Tibial artery (tissue), 4 donors: ENCODE results near the gene DYNC2I2.

ENCODE experiments used
- DNase-seq, 2 donors: peaks; one replicate each; pipeline ENCODE4 v3.0.0-alpha.2; 2019
- H3K27ac ChIP-seq, 2 donors: fragments of 200-600 bp; sonication (generic) in 1 of 2; 1 replicate in 1 of 2; 2 replicates in 1 of 2; pipeline ENCODE4 v1.5.1; 2018 to 2019; ENCODE audit warnings: mild to moderate bottlenecking in 1 of 2
- H3K27me3 ChIP-seq, 2 donors: fragments of 200-600 bp; sonication (generic) in 1 of 2; one replicate each; pipeline versions ENCODE4 v1.5.1 to v1.6.0; 2016 to 2019
- H3K36me3 ChIP-seq, 3 donors: fragments of 200-600 bp; sonication (generic) in 2 of 3; one replicate each; pipeline ENCODE4 v1.5.1; 2016 to 2019; ENCODE audit warnings: mild to moderate bottlenecking in 2 of 3
- H3K4me1 ChIP-seq, 4 donors: fragments of 200-600 bp; sonication (generic) in 2 of 4; 1 replicate in 3 of 4; 2 replicates in 1 of 4; pipeline ENCODE4 v1.5.1; 2016 to 2019
- H3K4me3 ChIP-seq, 2 donors: fragments of 200-600 bp; sonication (generic) in 1 of 2; 1 replicate in 1 of 2; 2 replicates in 1 of 2; pipeline ENCODE4 v1.5.1; 2018 to 2019; ENCODE audit warnings: mild to moderate bottlenecking in 2 of 2
- H3K9me3 ChIP-seq, 3 donors: fragments of 200-600 bp; sonication (generic) in 1 of 3; one replicate each; pipeline ENCODE4 v1.5.1; 2016 to 2019
- intact Hi-C: fragments of 100-400 bp; cut with DNase I; formaldehyde crosslinking; loops from one replicate; pipeline ENCODE4 v1.15.0; 2023; ENCODE audit warnings: low total_unique reads
- TF ChIP-seq, protein P1 (sequence below), 2 experiments: fragments of 200-600 bp in 1 of 2; fragments of 450-650 bp in 1 of 2; IDR thresholded peaks; one replicate each; pipeline ENCODE4 v1.5.1; 2017 to 2019; ENCODE audit warnings: antibody characterized with exemption in 2 of 2, mild to moderate bottlenecking in 1 of 2, moderate library complexity in 1 of 2

DYNC2I2 gene

GRCh38 chr9:128656416-128657343 is at the start of gene DYNC2I2:
DYNC2I2 (minus strand) TSS chr9:128656847; CDS start chr9:128656726, 121 bp downstream.
- peak; percentile 93 to 97 for DNase-seq
- H3K36me3 ChIP-seq = no peaks in the 10 kb centered on the region
- intact Hi-C loops = no loop called here
- TF ChIP-seq, protein P1, sequence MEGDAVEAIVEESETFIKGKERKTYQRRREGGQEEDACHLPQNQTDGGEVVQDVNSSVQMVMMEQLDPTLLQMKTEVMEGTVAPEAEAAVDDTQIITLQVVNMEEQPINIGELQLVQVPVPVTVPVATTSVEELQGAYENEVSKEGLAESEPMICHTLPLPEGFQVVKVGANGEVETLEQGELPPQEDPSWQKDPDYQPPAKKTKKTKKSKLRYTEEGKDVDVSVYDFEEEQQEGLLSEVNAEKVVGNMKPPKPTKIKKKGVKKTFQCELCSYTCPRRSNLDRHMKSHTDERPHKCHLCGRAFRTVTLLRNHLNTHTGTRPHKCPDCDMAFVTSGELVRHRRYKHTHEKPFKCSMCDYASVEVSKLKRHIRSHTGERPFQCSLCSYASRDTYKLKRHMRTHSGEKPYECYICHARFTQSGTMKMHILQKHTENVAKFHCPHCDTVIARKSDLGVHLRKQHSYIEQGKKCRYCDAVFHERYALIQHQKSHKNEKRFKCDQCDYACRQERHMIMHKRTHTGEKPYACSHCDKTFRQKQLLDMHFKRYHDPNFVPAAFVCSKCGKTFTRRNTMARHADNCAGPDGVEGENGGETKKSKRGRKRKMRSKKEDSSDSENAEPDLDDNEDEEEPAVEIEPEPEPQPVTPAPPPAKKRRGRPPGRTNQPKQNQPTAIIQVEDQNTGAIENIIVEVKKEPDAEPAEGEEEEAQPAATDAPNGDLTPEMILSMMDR (IDR thresholded peaks at IDR 0.05) = no peak
- no peaks in the 10 kb centered on the region for H3K27me3 ChIP-seq
- no peaks in the 10 kb centered on the region for H3K9me3 ChIP-seq
- peak within 1 kb of the TSS; percentile 61 to 66 for H3K4me3 ChIP-seq
- peak within 1 kb of the TSS; percentile 96 to 97 for H3K27ac ChIP-seq
- H3K4me1 ChIP-seq = peaks cover 0 to 10% (median 4%) of the 10 kb centered on the region in 4 donors

GRCh38 chr9:128706045-128706444 is 49.4 kb upstream of the DYNC2I2 start:
- Histone ChIP-seq H3K36me3 (no peaks in the 10 kb centered on the region), H3K27ac (no peak overlapping the region), H3K9me3 (no peaks in the 10 kb centered on the region), H3K4me1 (peaks cover 0 to 13% (median 8%) of the 10 kb centered on the region in 4 donors), H3K27me3 (no peaks in the 10 kb centered on the region), H3K4me3 (no peak overlapping the region)
- intact Hi-C loops = no loop called here
- peak in 1 of 2 donors; percentile 38 for DNase-seq
- TF ChIP-seq, protein P1 (IDR thresholded peaks at IDR 0.05) = no peak

DNA sequence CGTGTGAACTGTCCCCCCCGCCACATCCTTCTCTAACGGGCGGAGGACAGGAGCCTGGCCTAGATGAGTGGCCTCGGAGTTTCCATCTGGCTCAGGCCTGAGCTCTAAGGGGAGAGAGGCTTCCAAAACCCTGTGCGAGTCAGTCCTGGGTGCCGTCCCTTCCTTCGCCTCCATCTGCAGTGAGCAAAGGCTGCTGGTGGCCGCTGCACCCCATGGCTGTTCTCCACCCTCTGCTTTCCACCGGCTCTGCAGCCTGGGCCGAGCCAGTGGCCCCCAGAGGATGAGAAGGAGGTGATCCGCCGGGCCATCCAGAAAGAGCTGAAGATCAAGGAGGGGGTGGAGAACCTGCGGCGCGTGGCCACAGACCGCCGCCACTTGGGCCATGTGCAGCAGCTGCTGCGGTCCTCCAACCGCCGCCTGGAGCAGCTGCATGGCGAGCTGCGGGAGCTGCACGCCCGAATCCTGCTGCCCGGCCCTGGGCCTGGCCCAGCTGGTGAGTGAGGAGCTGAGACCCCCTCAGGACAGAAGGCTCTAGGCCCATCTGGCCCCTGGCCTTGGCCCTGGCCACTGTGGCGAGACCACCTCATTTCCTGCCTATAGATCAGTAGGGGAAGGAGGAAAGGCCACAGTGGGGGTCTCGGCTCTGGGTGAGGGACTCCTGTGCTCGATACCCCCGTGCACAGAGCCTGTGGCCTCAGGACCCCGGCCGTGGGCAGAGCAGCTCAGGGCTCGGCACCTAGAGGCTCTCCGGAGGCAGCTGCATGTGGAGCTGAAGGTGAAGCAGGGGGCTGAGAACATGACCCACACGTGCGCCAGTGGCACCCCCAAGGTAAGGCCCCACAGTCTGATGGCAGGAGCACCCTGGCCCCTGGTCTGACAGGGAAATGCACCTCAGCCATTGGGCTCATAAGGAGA is 48.7 kb upstream of the DYNC2I2 start:
- peak in 1 of 2 donors; percentile 49 for DNase-seq
- Histone ChIP-seq H3K36me3 (no peaks in the 10 kb centered on the region), H3K4me3 (no peak overlapping the region), H3K4me1 (peaks cover 0 to 13% (median 8%) of the 10 kb centered on the region in 4 donors), H3K27ac (no peak overlapping the region), H3K9me3 (no peaks in the 10 kb centered on the region), H3K27me3 (no peaks in the 10 kb centered on the region)
- intact Hi-C loops = no loop called here
- TF ChIP-seq, protein P1 (IDR thresholded peaks at IDR 0.05) = no peak

GRCh38 chr9:128704356-128704670 is 47.7 kb upstream of the DYNC2I2 start:
- Histone ChIP-seq H3K27ac (peak overlapping the region; percentile 70 to 80), H3K9me3 (no peaks in the 10 kb centered on the region), H3K4me1 (peaks cover 0 to 13% (median 8%) of the 10 kb centered on the region in 4 donors), H3K36me3 (no peaks in the 10 kb centered on the region), H3K27me3 (no peaks in the 10 kb centered on the region), H3K4me3 (no peak overlapping the region)
- intact Hi-C loops = no loop called here
- peak in 1 of 2 donors; percentile 56 for DNase-seq
- TF ChIP-seq, protein P1 (IDR thresholded peaks at IDR 0.05) = no peak

DNA sequence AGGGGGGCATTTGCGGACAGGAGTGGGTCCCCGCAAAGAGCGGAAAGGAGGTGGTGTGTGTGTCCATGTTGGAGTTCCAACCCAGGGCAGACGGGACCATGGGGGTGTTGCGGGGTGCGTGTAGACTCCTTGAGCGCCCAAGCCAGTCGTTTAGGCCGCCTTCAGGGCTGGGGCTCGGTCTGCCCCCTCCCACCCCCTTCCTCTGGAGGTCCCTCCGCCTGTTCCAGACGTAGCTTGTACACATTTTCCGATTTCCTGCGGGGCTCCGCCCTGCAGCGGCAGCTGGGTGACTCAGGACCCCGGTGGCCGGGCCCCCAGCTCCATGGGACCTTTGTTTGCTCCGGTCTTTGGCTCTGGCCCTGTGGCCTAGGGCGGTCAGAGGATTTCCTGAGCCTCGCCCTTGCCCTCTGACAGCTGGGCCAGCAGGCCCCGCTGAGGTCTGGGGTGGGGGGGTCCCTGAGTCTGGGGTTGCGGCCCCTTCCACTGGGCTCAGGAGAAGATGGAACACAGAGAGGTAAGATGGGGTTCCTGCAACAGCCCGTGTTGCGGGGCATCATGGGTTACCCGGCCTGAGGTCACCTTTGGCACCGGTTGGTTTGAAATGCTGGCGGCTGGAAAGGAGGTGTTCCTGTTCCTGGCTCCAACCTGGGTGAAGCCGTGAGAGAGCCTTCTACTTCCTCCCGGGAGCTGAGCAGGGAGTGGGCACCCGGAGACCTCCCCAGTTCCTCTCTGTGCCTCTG is 47.1 kb upstream of the DYNC2I2 start:
- TF ChIP-seq, protein P1 (IDR thresholded peaks at IDR 0.05) = no peak
- peak overlapping the region; percentile 70 to 80 for H3K27ac ChIP-seq
- no peaks in the 10 kb centered on the region for H3K36me3 ChIP-seq
- peak overlapping the region; percentile 72 for H3K4me3 ChIP-seq
- no peaks in the 10 kb centered on the region for H3K9me3 ChIP-seq
- peak in 1 of 2 donors; percentile 72 for DNase-seq
- intact Hi-C loops = no loop called here
- H3K27me3 ChIP-seq = no peaks in the 10 kb centered on the region
- H3K4me1 ChIP-seq = peaks cover 0 to 13% (median 8%) of the 10 kb centered on the region in 4 donors
